HG02678 (cell line): Measurements from ENCODE around the gene TBC1D10A.

Experiments
- ATAC-seq: cut with Tn5 transposase; IDR thresholded peaks from one replicate; pipeline ENCODE4 v1.9.1; 2021; ENCODE audit warnings: mild to moderate bottlenecking, moderate library complexity; ENCODE audit not compliant: unreplicated experiment

The TBC1D10A gene

GRCh38 chr22:30301995-30302809 lies 24.5 kb downstream of the TBC1D10A start:
- no peak for ATAC-seq

GRCh38 chr22:30299322-30299721 lies 27.4 kb downstream of the TBC1D10A start:
- ATAC-seq = no peak

- no peak for ATAC-seq
These were observed 28.6 kb downstream of the TBC1D10A start for GRCh38 chr22:30297991-30298701.

GRCh38 chr22:30297276-30297990 lies 29.3 kb downstream of the TBC1D10A start:
- no peak for ATAC-seq

GRCh38 chr22:30296833-30297232 lies 29.9 kb downstream of the TBC1D10A start:
- no peak for ATAC-seq

- ATAC-seq = no peak
These were observed 30.4 kb downstream of the TBC1D10A start for GRCh38 chr22:30296324-30296723.

DNA sequence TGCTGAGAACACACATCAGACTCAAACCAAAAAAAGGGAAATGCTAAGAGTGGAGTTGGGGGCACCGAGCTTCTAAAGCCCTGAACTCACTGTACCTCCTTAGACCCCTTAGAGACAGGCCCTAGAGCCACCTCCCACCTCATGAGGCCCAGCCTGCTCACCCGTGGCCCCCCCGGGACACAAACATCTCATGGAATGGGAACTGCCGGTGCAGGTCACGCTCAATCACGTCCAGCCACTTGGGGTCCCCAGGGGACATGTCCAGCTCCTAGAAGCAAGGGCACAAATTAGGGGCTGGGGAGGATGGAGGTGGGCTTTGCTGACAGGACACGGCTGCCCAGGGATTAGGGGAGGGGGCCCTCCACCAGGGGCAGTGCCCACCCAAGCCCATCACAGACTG lies 31.2 kb downstream of the TBC1D10A start:
- no peak for ATAC-seq

- ATAC-seq = no peak
These were observed 31.9 kb downstream of the TBC1D10A start for GRCh38 chr22:30294830-30295229.

- ATAC-seq = no peak
These were observed 32.7 kb downstream of the TBC1D10A start for GRCh38 chr22:30294066-30294465.

- no peak for ATAC-seq
These were observed 33.7 kb downstream of the TBC1D10A start for GRCh38 chr22:30293026-30293425.

- ATAC-seq = no peak
These were observed 34.4 kb downstream of the TBC1D10A start for GRCh38 chr22:30292069-30292970.

GRCh38 chr22:30291058-30291892 lies 35.5 kb downstream of the TBC1D10A start:
- no peak for ATAC-seq

DNA sequence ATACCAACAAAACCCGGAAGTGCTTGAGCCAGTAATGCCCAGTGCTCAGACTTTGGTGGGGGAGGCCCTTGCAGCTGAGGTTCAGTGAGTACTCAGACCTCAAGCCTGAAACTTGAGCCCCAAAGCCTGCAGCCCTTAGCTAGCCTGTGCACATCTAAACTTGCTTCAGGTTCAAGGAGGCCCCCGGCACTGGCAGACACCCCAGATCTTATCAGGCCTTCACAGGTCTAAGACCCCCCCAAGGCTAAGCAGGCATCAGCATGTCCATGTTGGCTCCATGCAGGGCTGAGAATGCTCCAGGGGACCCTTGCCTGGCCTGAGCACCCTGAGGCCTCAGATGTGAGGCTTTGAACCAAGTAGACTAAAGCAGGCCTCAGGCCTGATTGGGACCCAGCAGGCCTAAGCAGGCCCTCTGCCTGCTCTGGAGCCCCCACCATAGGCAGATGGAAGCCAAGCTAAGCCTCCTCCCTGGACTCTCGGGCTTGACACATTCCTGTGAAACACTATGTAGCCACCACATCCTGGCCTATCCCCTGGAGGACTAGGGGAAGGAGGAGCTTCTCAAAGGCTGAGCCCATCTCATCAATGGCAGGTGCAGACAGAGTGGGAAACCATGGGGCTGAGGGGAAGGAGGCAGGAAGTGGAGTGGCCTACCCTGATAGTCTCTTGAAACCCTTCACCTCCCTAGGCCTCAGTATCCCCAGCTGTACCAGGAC lies 36.2 kb downstream of the TBC1D10A start:
- no peak for ATAC-seq

GRCh38 chr22:30289980-30290313 lies 36.8 kb downstream of the TBC1D10A start:
- ATAC-seq = peak; percentile 14

- peak; percentile 78 for ATAC-seq
These were observed 37.4 kb downstream of the TBC1D10A start, which contains the start of gene CASTOR1 for GRCh38 chr22:30289141-30289979. TSS of gene CASTOR1 (minus strand) at chr22:30289505. CDS start at chr22:30289497, 8 bp downstream.

GRCh38 chr22:30288419-30289140 lies 38.2 kb downstream of the TBC1D10A start:
- ATAC-seq = no peak

DNA sequence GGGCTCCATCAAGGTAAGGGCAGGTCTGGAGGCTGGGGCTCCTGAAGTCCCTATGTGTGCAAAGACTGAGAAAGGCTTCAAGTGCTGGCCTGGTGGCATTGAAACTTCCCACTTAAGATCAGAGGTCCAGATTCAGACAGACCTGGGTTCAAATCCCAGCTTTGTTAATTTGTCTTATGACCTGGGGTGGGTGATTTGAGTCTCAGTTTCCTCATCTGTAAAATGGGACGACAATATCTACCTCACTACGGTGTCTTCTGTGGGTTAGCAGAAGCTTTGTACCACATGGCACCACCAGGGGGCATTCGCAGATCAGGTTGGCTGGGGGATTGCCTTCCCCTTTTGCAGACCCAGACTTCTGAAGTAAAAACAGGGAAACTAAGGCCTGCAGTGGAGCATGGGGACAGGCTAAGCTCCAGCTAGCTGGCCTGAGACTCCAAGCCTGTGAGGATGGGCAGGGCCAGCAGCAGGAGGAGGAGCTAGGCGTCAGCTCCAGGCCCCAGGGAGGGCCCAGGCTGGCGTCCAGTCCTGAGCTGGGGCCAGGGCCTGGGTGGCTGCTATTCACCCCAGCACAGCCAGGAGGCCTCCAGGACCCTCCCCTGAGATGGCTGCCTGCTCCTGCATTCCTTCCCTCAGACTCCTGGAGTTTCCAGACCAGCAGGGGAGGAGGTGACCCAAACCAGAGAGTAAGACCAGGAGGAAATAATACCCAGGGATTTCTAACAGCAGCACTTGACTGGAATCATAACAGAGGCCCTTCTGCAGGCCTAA lies 38.9 kb downstream of the TBC1D10A start:
- no peak for ATAC-seq
